Skin of body (tissue), 2 donors: ENCODE results near the gene BCO1. TPM values are rescaled to one million over a fixed set of nuclear protein-coding genes. Genes with fewer than 3 reads are reported as not detected.
"Not testable (repeated sequence)": the region's sequence is repeated elsewhere in the genome, so short reads cannot be mapped to it uniquely, and the experiment has no call there.

Experiments
- DNase-seq: peaks from one replicate; lab custom pipeline; 2025; lab: John Stamatoyannopoulos, UW
- total RNA-seq: library from RNA; depleted of rRNA; stranded (reverse); fragments of >200 nt; gene quantifications from one replicate; pipeline ENCODE4 v1.2.3, GENCODE V29; 2014

The BCO1 gene, protein sequence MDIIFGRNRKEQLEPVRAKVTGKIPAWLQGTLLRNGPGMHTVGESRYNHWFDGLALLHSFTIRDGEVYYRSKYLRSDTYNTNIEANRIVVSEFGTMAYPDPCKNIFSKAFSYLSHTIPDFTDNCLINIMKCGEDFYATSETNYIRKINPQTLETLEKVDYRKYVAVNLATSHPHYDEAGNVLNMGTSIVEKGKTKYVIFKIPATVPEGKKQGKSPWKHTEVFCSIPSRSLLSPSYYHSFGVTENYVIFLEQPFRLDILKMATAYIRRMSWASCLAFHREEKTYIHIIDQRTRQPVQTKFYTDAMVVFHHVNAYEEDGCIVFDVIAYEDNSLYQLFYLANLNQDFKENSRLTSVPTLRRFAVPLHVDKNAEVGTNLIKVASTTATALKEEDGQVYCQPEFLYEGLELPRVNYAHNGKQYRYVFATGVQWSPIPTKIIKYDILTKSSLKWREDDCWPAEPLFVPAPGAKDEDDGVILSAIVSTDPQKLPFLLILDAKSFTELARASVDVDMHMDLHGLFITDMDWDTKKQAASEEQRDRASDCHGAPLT
- total RNA-seq = not detected

- DNase-seq = no peak
Observed at GRCh38 chr16:81238296-81239011, at the start of gene BCO1. TSS of gene BCO1 (plus strand) at chr16:81238689. CDS start at chr16:81238909, 220 bp downstream.

GRCh38 chr16:81189100-81189664 is 49.3 kb upstream of the BCO1 start:
- no peak for DNase-seq

GRCh38 chr16:81190667-81191066 is 47.8 kb upstream of the BCO1 start:
- no peak for DNase-seq

DNA sequence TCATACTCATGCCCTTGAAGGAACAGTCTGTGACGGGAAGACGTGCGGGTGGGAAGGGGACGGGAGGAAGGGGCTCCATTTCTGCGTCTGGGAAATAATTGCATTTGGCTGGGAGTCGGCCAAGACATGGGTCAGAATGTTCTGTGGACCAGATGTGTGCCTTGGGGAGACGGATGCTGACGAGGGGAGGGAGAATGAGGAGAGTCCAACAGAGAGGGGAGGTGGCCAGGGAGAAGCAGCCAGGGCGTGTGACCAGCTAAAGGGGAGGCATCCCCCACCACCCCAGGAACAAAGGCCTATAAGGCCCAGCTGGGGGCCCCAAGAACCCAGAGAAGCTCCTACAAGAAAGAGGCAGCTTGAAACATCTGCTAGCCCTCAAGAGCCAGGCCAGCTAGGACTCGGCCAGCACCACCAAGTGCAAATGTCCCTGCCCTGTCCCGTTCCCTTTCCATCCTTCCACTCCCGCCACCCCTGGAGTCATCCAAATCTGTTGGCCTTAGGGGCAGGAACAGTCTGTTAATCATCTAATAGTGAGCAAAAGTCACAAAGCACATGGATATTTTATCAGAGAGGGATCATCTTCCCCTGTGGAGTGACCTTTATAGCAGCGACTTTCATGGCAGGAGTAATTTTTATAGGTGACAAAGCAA is 42.5 kb upstream of the BCO1 start:
- no peak for DNase-seq

DNA sequence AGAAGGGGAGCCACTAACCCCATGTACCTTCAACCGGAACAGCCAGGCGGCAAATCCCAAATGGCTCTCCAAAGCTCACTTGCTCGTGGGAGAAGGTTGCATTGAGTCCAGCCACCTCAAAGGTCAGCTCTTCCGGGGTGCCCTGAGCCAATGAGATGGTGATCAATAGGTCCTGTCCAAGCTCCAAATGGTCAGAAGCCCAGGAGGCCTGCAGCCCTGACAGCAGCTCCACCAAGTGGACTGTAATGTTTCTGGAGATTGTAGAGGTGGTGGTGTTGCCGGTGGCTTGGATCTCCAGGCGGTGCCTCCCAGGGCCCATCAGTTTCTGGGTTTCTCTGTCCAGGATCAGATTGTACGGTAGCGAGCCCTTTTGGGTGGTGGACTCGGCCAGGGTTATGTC is 39.9 kb upstream of the BCO1 start:
- DNase-seq = no peak

- DNase-seq = no peak
Observed at GRCh38 chr16:81201267-81201666, 37.2 kb upstream of the BCO1 start.

DNA sequence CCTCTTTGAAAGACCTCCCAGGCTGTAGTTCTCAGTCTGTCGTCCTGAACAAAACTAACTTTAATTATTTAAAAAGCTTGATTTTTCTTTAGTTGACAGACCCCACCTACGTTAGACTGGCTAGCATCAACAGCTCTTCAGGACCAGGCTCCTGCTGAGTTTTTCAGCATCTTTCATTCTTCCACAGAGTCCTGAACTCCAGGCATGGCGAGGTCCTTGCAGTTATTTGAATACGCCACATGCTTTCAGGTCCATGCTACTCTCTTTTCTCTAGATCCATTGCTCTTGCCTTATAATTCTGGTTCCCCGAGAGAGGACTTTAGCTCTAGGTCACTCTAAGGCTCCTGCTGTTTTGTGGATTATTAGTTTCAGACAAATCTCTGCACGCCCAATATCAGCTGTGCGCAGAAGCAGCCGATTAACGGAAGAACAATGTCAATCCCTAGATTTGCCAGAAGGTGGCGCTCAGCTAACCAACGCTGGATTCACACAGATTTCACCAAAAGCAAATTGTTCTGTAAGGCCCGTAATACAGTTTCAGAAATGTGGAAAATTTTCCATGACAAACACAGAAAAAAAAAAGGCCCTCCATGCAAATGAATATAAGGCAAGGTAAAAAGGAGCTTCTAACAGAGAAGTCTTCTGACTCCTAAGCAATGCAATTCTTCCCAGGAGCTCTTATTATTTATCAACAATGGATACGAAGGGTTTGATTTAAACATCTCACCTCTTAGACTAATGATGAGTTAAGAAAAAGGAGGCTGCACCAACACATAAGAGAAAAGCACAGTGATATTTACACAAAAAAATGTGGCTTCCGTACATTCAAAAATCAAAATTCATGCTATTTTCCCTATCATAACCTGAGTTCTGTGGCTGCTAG is 33.5 kb upstream of the BCO1 start:
- peak; percentile 72 for DNase-seq

DNA sequence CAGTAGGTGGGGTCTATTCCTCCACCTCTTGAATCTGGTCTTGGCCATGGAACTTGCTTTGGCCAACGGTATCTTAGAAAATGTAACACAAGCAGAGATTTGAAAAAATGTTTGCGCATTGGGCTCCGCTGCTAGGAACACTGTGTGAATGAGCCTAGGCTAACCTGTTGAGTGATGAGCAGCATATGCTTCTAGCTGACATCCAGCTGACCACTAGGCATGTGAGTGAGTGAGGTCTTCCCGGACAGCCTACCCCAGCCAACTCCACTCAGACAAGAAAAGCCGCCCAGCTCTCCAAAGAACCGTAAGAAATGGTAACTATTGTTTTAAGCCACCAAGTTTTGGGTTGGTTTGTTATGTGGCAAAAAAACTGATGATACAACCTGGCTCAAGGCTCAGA is 31.4 kb upstream of the BCO1 start:
- DNase-seq = no peak

DNA sequence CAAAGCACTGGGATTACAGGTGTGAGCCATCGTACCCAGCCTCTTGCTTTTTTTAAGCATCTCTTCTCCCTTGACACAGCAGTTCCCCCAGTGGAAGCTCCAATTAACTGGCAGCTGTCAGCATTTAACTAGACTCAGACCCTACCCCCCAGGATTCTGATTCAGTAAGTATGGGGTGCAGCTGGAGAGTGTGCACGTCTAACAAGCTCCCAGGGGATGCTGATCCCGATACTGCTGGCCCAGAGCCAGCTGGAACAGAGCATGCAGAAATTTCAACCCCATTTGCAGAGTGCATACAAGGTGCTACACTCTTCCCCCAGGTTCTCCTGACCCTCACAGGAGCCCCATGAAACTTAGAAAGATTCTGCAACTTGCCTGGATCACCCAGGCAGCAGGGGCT is 27.7 kb upstream of the BCO1 start:
- no peak for DNase-seq

- no peak for DNase-seq
Observed at GRCh38 chr16:81212830-81213465, 25.5 kb upstream of the BCO1 start.

DNA sequence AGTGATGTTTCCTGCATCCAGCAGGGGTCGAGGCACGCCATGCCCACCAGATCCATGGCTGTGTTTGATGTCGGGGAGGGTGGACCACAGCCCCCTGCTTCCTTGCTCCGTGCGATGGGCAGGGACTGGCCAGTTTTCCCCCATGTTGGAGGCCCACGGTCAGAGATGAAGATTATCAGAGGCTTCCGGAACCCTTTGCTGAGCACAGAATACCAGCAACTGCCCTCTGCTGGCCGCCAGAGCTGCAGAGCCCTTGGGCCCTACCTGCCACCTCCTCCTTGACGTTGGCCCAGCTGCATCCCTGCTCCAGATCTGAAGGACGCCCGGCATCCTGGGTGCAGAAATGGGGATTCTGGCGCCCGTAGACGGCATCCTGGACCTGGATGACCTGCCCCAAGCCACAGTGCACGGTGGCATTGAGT is 23.7 kb upstream of the BCO1 start:
- DNase-seq = no peak

GRCh38 chr16:81216114-81216513 is 22.4 kb upstream of the BCO1 start:
- no peak for DNase-seq

GRCh38 chr16:81216706-81217105 is 21.8 kb upstream of the BCO1 start:
- DNase-seq = no peak

- DNase-seq = no peak
Observed at GRCh38 chr16:81219151-81219550, 19.3 kb upstream of the BCO1 start.

- DNase-seq = no peak
Observed at GRCh38 chr16:81220349-81220748, 18.1 kb upstream of the BCO1 start.

GRCh38 chr16:81221731-81222130 is 16.8 kb upstream of the BCO1 start:
- no peak for DNase-seq

GRCh38 chr16:81224824-81225223 is 13.7 kb upstream of the BCO1 start:
- DNase-seq = no peak

DNA sequence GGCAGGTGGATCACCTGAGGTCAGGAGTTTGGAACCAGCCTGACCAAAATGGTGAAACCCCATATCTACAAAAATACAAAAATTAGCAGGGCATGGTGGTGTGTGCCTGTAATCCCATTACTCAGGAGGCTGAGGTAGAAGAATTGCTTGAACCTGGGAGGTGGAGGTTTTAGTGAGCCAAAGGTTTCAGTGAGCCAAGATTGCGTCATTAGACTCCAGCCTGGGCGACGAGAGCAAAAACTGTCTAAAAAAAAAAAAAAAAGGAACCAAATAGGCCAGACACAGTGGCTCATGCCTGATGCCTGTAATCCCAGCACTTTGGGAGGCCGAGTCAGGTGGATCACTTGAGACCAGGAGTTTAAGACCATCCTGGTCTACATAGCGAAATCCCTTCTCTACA is 12.8 kb upstream of the BCO1 start:
- not testable (repeated sequence) for DNase-seq

- no peak for DNase-seq
Observed at GRCh38 chr16:81227785-81228184, 10.7 kb upstream of the BCO1 start.

GRCh38 chr16:81229811-81230210 is 8.7 kb upstream of the BCO1 start:
- no peak for DNase-seq
